Thoracic aorta (tissue), 2 donors: Measurements from ENCODE around the gene SLC5A10. TPM values are rescaled to one million over a fixed set of nuclear protein-coding genes. Genes with fewer than 3 reads are reported as not detected.

Source experiments
- ATAC-seq: fragments of 150-250 bp; one replicate; pipeline ENCODE4 v1.8.0; 2017; ENCODE audit warnings: low read depth; ENCODE audit not compliant: insufficient number of reproducible peaks, low FRiP score
- DNase-seq: peaks from one replicate; pipeline ENCODE4 v3.0.0-alpha.2; 2020; ENCODE audit warnings: low spot score
- H3K27ac ChIP-seq, 2 donors: fragments of 200-600 bp; sonication (generic); 1 replicate in 1 of 2; 2 replicates in 1 of 2; pipeline ENCODE4 v1.5.1; 2016; ENCODE audit warnings: mild to moderate bottlenecking in 2 of 2, moderate library complexity in 2 of 2
- H3K27me3 ChIP-seq: fragments of 200-600 bp; sonication (generic); replicated peaks from 2 replicates; pipeline ENCODE4 v1.6.0; 2016; ENCODE audit warnings: mild to moderate bottlenecking; ENCODE audit not compliant: insufficient read depth
- H3K36me3 ChIP-seq: fragments of 200-600 bp; sonication (generic); one replicate; pipeline ENCODE4 v1.5.1; 2016
- H3K4me1 ChIP-seq, 2 donors: fragments of 200-600 bp; sonication (generic); 1 replicate in 1 of 2; 2 replicates in 1 of 2; pipeline versions ENCODE4 v1.5.1 to v1.6.0; 2016; ENCODE audit warnings: low read depth in 2 of 2, mild to moderate bottlenecking in 1 of 2; ENCODE audit not compliant: control insufficient read depth in 1 of 2
- H3K4me3 ChIP-seq: fragments of 200-600 bp; sonication (generic); 2 replicates; pipeline ENCODE4 v1.5.1; 2016; ENCODE audit warnings: mild to moderate bottlenecking
- H3K9me3 ChIP-seq: fragments of 200-600 bp; sonication (generic); 2 replicates; pipeline ENCODE4 v1.5.1; 2016
- CTCF ChIP-seq: fragments of 200-600 bp; sonication (generic); IDR thresholded peaks from one replicate; pipeline ENCODE4 v1.5.1; 2019; ENCODE audit warnings: antibody characterized with exemption
- total RNA-seq, 2 donors: library from RNA; depleted of rRNA; stranded (reverse); fragments of >200 nt; gene quantifications; one replicate each; pipeline versions ENCODE4 v1.1.0 to v1.2.3, GENCODE V29; 2016

SLC5A10 gene
- total RNA-seq, 2 donors from 2014 or later, result not detected

- Histone ChIP-seq H3K27ac (no peak overlapping the region), H3K9me3 (no peaks in the 10 kb centered on the region), H3K4me3 (no peak overlapping the region), H3K27me3 (no peaks in the 10 kb centered on the region), H3K36me3 (peaks cover 18% of the 10 kb centered on the region), H3K4me1 (no peaks in the 10 kb centered on the region)
- ATAC-seq (no peak), DNase-seq (no peak)
- no peak for TF ChIP-seq CTCF
These were observed 33.5 kb downstream of the SLC5A10 start for GRCh38 chr17:18985475-18985874.

DNA sequence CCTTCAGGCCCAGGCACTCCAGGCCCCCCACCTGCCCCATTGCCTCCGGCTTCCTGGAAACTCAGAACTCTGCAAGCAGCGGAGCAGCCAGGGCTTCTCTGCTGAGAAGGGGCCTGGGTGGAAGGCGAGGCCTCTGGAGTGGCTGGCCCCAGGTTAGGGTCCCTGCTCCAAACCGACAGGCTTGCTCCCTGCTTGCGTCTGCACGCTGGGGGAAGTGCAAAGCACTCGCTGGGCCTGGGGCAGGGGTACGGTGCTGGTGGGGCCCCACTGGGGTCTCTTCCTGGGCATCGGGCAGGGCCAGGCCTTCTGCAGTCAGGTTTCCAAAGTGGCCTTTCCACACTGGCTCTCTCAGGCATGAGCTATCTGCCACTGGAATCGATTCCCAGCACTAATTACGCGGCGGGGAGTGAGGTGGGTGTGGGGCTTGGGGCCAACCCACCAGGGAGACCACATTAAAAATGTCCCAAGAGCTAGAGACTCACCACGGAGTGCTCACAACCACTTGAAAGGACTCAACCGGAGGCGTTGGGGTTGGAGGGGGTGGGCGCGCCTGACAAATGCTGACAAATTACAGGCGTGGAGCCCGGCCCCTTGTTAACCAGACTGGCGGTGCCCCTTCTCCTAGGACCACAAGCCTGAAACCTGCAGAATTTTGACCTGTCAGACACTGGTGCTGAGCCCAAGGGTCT lies 34.7 kb downstream of the SLC5A10 start:
- H3K4me3 ChIP-seq, result no peak overlapping the region
- H3K4me1 ChIP-seq, result no peaks in the 10 kb centered on the region
- peaks cover 18% of the 10 kb centered on the region for H3K36me3 ChIP-seq
- no peaks in the 10 kb centered on the region for H3K9me3 ChIP-seq
- TF ChIP-seq CTCF, result no peak
- ATAC-seq (no peak), DNase-seq (no peak)
- no peak overlapping the region for H3K27ac ChIP-seq
- no peaks in the 10 kb centered on the region for H3K27me3 ChIP-seq

- ATAC-seq (no peak), DNase-seq (no peak)
- no peak for TF ChIP-seq CTCF
- H3K36me3 ChIP-seq, result peaks cover 18% of the 10 kb centered on the region
- no peaks in the 10 kb centered on the region for H3K4me1 ChIP-seq
- no peak overlapping the region for H3K27ac ChIP-seq
- no peaks in the 10 kb centered on the region for H3K9me3 ChIP-seq
- H3K27me3 ChIP-seq, result no peaks in the 10 kb centered on the region
- no peak overlapping the region for H3K4me3 ChIP-seq
These were observed 35.3 kb downstream of the SLC5A10 start for GRCh38 chr17:18987230-18987610.

- H3K4me3 ChIP-seq, result no peak overlapping the region
- no peak overlapping the region for H3K27ac ChIP-seq
- ATAC-seq (no peak), DNase-seq (no peak)
- no peaks in the 10 kb centered on the region for H3K4me1 ChIP-seq
- H3K9me3 ChIP-seq, result no peaks in the 10 kb centered on the region
- peaks cover 18% of the 10 kb centered on the region for H3K36me3 ChIP-seq
- no peak for TF ChIP-seq CTCF
- H3K27me3 ChIP-seq, result no peaks in the 10 kb centered on the region
These were observed 36.0 kb downstream of the SLC5A10 start for GRCh38 chr17:18987862-18988545.

DNA sequence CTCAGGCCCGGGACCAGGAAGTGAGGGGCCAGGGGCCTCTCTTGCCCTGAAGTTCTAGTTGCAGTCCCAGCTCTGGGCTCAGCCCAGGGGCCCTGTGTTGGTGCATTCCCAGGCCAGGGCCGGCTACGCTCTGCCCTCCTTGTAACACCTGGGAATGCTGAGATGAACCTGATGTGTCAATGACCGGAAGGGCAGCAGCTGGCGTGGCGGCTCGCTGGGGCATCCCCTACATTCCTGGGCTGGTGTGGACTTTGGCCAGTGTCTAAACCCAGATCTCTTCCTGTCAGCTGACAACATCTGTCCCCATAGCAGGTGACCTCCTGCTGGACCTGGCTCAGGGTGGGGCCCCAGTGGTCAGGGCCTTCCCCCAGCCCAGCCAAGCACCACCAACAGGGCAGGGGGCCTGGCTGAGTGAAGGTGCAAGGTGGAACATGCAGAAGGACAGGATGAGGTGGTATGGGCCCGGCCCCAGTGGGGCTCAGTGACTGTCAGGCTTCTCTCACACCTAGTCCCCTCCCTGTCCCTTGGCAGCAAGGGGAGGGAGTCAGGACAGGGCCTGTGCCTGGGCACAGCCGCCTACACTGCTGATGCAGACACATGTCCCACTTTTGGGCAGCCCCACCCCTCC lies 36.7 kb downstream of the SLC5A10 start:
- no peak for ATAC-seq

More for the DNA sequence above, 36.7 kb downstream of the SLC5A10 start:
- Histone ChIP-seq H3K4me1 (no peaks in the 10 kb centered on the region), H3K9me3 (no peaks in the 10 kb centered on the region), H3K27ac (no peak overlapping the region), H3K4me3 (no peak overlapping the region), H3K27me3 (no peaks in the 10 kb centered on the region), H3K36me3 (peaks cover 18% of the 10 kb centered on the region)
- TF ChIP-seq CTCF, result no peak
- no peak for DNase-seq
